ENCODE data around the gene ANGEL2.

The ANGEL2 gene

GRCh38 chr1:212962509-212962908, 53.2 kb downstream of the ANGEL2 start:
- no peak for DNase-seq (ENCODE audit: extremely low spot score)
- TF ChIP-seq HDGF (IDR thresholded peaks at IDR 0.05; ENCODE audit: borderline replicate concordance) (no peak), ELF4 (IDR thresholded peaks at IDR 0.05) (no peak), L3MBTL2 (conservative IDR thresholded peaks at IDR 0.05) (no peak), LEF1 (IDR thresholded peaks at IDR 0.05; ENCODE audit: borderline replicate concordance) (no peak), ZNF384 (IDR thresholded peaks at IDR 0.05) (no peak), NFRKB (IDR thresholded peaks at IDR 0.05) (no peak), BHLHE40 (IDR thresholded peaks at IDR 0.05; ENCODE audit: borderline replicate concordance) (no peak), TARDBP (IDR thresholded peaks at IDR 0.05) (no peak), SP1 (IDR thresholded peaks at IDR 0.05) (no peak), FOXM1 (IDR thresholded peaks at IDR 0.05; ENCODE audit: borderline replicate concordance) (no peak), ARNT (IDR thresholded peaks at IDR 0.05) (no peak), FOXK2 (IDR thresholded peaks at IDR 0.05) (no peak), CTBP1 (IDR thresholded peaks at IDR 0.05; ENCODE audit: borderline replicate concordance) (no peak), FOXA1 (IDR thresholded peaks at IDR 0.05) (no peak), SUZ12 (IDR thresholded peaks at IDR 0.05) (no peak)
- TF ChIP-seq, protein P1, sequence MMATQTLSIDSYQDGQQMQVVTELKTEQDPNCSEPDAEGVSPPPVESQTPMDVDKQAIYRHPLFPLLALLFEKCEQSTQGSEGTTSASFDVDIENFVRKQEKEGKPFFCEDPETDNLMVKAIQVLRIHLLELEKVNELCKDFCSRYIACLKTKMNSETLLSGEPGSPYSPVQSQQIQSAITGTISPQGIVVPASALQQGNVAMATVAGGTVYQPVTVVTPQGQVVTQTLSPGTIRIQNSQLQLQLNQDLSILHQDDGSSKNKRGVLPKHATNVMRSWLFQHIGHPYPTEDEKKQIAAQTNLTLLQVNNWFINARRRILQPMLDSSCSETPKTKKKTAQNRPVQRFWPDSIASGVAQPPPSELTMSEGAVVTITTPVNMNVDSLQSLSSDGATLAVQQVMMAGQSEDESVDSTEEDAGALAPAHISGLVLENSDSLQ (IDR thresholded peaks at IDR 0.05): no peak
- ChIA-PET CTCF (no interaction called here), POLR2A (interaction anchor here (0.7 kb wide), 1 partner anchor 12 kb away, joined by 4 read pairs; no protein-coding TSS in a partner anchor)

GRCh38 chr1:212960932-212961331, 54.7 kb downstream of the ANGEL2 start:
- POLR2A ChIA-PET: no interaction called here
- no peak for TF ChIP-seq BHLHE40 (IDR thresholded peaks at IDR 0.05; ENCODE audit: borderline replicate concordance)
- no peak for DNase-seq (ENCODE audit: extremely low spot score)
- CTCF ChIA-PET: no interaction called here

DNA sequence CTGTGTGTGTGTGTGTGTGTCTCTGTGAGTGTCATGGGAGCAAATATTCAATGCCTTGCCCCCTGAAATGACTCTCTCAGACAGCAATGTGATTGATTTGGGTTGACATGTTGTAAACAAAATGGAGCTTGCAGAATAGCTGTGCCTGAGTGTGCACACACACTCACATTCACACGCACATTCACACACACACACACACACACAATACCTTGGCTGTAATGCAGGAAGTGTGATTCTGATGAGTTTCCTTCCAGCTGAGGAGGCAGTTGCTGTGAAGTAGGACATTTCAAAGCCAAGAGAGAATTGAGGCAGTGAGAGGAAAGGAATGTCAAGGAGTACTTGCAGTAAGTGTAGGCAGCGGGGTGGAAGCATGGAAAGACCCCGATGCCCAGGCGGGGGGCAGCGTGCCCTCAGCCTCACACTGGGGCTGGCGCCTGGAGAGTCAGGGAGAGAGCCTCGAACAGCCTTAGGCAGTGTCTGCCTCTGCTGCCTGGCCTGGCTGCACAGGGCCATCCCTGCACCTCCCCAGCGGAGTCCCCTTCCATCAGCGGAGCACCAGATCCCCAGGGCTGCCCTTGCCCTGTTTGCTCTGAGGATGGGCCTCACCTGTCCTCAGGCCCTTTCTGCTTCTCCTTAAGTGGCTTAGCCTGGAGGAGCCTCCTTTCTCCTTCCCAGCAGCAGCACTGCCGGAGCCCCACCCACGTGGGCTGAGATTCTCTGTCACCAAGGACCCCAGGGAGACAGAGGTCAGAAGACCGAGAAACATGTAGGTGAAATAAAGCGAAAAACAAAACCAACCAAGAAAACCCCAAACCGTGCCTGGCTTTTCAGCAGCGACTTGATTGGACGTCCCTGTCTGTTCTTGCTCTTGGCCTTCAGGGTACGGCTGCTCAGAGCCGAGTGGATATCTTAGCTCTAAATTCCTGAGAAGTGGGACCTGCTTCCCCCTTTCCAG, 56.1 kb downstream of the ANGEL2 start:
- TF ChIP-seq, protein P1 (IDR thresholded peaks at IDR 0.05): no peak
- TF ChIP-seq ARNT (IDR thresholded peaks at IDR 0.05): no peak
- TF ChIP-seq SUZ12 (IDR thresholded peaks at IDR 0.05): no peak
- TF ChIP-seq FOXA1 (IDR thresholded peaks at IDR 0.05): no peak
- TF ChIP-seq L3MBTL2 (conservative IDR thresholded peaks at IDR 0.05): no peak
- TF ChIP-seq ZNF384 (IDR thresholded peaks at IDR 0.05): no peak
- TF ChIP-seq FOXK2 (IDR thresholded peaks at IDR 0.05): no peak
- no peak for TF ChIP-seq ELF4 (IDR thresholded peaks at IDR 0.05)
- TF ChIP-seq SP1 (IDR thresholded peaks at IDR 0.05): no peak
- ChIA-PET POLR2A (no interaction called here), CTCF (no interaction called here)
- no peak for DNase-seq (ENCODE audit: extremely low spot score)

DNA sequence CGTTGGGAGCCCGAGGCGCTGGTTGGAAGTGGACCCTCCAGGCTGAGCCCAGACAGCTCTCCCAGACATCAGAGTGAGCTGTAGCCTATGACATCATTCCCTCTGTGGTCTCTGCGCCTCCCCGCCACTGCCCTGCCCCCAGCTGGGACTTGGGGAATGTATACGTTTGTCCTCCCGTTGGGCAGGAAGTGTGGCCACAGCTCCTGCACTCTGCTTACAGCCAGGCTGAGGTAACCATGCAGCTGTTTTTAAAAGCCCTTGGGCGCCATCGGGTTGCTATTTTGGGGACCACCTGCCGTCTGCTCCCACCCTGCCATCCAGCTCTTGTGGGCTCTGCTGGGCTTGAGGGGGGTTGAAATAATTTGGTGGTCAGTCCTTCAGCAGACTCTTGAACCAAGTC, 57.5 kb downstream of the ANGEL2 start:
- no peak for DNase-seq (ENCODE audit: extremely low spot score)
- ChIA-PET POLR2A (interaction anchor here (0.6 to 1.3 kb wide), 2 partner anchors 12 to 100 kb away, joined by 3 to 7 read pairs; partner anchors contain the start of gene FLVCR1), CTCF (interaction anchor here (2.3 kb wide), 1 partner anchor 9 kb away, joined by 9 read pairs; no protein-coding TSS in a partner anchor)
- TF ChIP-seq HDGF (IDR thresholded peaks at IDR 0.05; ENCODE audit: borderline replicate concordance): no peak
- TF ChIP-seq FOXK2 (IDR thresholded peaks at IDR 0.05): no peak
- TF ChIP-seq NFRKB (IDR thresholded peaks at IDR 0.05): no peak
- no peak for TF ChIP-seq LEF1 (IDR thresholded peaks at IDR 0.05; ENCODE audit: borderline replicate concordance)
- no peak for TF ChIP-seq TARDBP (IDR thresholded peaks at IDR 0.05)
- no peak for TF ChIP-seq BHLHE40 (IDR thresholded peaks at IDR 0.05; ENCODE audit: borderline replicate concordance)
- TF ChIP-seq FOXA1 (IDR thresholded peaks at IDR 0.05): no peak
- no peak for TF ChIP-seq FOXM1 (IDR thresholded peaks at IDR 0.05; ENCODE audit: borderline replicate concordance)
- no peak for TF ChIP-seq CTBP1 (IDR thresholded peaks at IDR 0.05; ENCODE audit: borderline replicate concordance)

DNA sequence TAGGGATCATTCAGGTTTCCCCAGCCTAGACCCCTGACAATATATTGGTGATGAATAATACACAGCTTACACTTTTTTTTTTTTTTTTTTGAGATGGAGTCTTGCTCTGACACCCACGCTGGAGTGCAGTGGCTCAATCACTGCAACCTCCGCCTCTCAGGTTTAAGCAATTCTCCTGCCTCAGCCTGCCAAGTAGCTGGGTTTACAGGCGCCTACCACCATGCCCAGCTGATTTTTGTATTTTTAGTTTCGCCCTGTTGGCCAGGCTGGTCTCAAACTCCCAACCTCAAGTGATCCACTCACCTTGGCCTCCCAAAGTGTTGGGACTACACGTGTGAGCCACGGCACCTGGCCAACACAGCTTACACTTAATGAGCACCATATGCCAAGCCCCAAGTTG, 58.1 kb downstream of the ANGEL2 start:
- CTCF ChIA-PET: interaction anchor here (2.3 kb wide), 1 partner anchor 9 kb away, joined by 9 read pairs; no protein-coding TSS in a partner anchor

GRCh38 chr1:212955961-212956620, 59.6 kb downstream of the ANGEL2 start:
- CTCF ChIA-PET: interaction anchor here (2.0 kb wide), 1 partner anchor 12 kb away, joined by 10 read pairs; no protein-coding TSS in a partner anchor
- no peak for DNase-seq (ENCODE audit: extremely low spot score)
- TF ChIP-seq ELF4 (IDR thresholded peaks at IDR 0.05) (no peak), FOXK2 (IDR thresholded peaks at IDR 0.05) (no peak), BHLHE40 (IDR thresholded peaks at IDR 0.05; ENCODE audit: borderline replicate concordance) (no peak), TARDBP (IDR thresholded peaks at IDR 0.05) (no peak), ARNT (IDR thresholded peaks at IDR 0.05) (no peak)
- POLR2A ChIA-PET: no interaction called here

More for the DNA sequence above, 58.1 kb downstream of the ANGEL2 start:
- POLR2A ChIA-PET: interaction anchor here (0.6 to 1.3 kb wide), 2 partner anchors 12 to 100 kb away, joined by 3 to 7 read pairs; partner anchors contain the start of gene FLVCR1
- DNase-seq (ENCODE audit: extremely low spot score): no peak
- TF ChIP-seq FOXM1 (IDR thresholded peaks at IDR 0.05; ENCODE audit: borderline replicate concordance): no peak
- no peak for TF ChIP-seq L3MBTL2 (conservative IDR thresholded peaks at IDR 0.05)
- no peak for TF ChIP-seq HDGF (IDR thresholded peaks at IDR 0.05; ENCODE audit: borderline replicate concordance)
- TF ChIP-seq FOXA1 (IDR thresholded peaks at IDR 0.05): no peak
- no peak for TF ChIP-seq SUZ12 (IDR thresholded peaks at IDR 0.05)
- no peak for TF ChIP-seq ELF4 (IDR thresholded peaks at IDR 0.05)
- no peak for TF ChIP-seq NFRKB (IDR thresholded peaks at IDR 0.05)

All from HEK293T (cell line).